ENCODE results near the gene GNG12. TPM values are rescaled to one million over a fixed set of nuclear protein-coding genes. Genes with fewer than 3 reads are reported as not detected.

Gene GNG12
- polyA plus RNA-seq, 1 donor, result 34.5 TPM

- DNase-seq (ENCODE audit: low read depth), result no peak
These were observed 124.7 kb downstream of the GNG12 start for GRCh38 chr1:67708606-67709005.

DNA sequence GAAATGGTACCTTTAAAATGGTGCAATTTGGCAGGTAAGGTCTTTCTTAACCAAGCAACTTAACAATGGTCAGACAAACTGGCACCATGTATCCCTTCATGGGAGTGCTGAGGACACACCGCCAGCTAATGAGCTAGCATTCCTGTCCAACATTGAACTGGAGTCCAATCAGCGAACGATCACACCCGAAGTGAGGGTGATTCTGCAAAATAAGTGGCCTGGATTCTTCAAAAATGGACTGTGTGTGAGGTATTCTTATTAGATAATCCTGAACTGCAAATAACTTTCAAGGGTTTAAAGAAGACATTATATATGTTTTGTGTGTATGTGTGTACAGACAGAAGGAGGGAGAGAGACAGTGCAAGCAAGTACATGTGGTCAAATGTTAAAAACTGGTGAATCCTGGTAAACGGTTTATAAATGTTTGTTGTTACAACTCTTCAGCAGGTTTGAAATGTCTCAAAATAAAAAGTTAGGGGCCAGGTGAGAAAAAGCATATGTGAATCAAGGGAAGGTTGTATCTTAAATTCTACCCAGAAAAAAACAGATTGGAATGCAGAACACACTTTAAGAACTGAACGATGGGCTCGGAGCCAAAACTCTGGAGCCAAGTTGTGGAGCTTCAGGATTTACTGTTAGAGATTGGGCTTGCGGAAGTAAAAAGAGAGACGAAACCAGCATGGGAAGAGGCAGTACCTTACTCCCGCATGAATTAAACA is 127.4 kb downstream of the GNG12 start:
- DNase-seq (ENCODE audit: low read depth), result no peak

DNA sequence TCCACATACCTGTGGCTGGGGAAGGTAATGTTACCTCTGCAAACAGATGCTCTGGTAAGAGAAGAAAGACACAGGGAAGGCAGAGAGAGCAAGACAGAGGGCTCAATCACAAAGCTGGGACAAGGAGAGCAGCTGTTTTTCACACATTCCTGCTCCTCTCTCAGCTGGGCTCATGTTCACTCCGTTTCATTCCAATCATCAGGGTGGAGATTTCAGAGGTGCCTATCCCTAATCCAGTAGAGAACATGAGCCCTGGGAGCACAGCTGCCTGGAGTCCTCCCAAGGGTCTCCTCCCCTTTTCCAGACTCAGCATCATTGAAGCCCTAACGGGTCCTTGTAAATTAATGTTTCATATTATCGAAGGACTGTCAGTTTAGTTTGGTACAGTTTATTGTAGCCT is 128.9 kb downstream of the GNG12 start:
- no peak for DNase-seq (ENCODE audit: low read depth)

DNA sequence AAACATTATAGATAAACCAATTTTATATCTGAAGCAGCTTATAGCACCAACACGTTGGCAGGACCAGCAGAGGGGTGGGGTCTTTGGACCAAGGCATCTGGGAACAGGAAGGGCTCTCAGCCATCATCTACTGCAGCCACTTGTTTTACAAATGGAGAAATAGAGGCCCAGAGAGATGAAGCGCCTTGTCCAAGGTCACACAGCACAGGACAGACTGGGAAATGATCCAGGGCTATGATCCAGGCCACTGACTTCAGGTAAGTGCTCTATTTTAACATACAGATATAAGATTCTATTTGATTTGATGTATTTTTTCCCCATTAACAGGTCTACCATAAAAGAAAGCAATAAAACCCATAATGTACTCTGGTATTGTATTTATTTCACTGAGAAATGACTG is 131.4 kb downstream of the GNG12 start:
- DNase-seq (ENCODE audit: low read depth), result no peak

GRCh38 chr1:67700692-67701410 is 132.4 kb downstream of the GNG12 start:
- DNase-seq (ENCODE audit: low read depth), result no peak

DNA sequence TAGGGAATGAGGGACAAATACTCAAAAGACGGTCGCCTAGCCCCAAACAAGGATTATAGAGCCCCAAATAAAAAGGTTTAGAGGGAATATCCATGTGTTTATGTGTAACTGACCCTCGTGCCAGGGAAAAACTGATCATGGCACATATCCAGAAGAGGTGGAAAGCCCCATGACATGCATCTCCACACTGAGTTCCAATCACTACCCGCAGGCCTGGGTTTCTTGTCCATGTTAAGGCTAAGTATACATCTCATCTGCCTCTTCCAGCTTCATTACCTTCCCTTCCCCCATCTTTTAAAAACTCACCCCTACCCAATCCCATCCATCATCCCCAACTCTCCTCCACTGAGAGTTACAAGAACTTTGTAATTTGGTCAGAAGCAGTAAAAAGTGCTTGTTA is 133.0 kb downstream of the GNG12 start:
- DNase-seq (ENCODE audit: low read depth), result no peak

GRCh38 chr1:67696708-67697107 is 136.6 kb downstream of the GNG12 start:
- no peak for DNase-seq (ENCODE audit: low read depth)

GRCh38 chr1:67695963-67696362 is 137.3 kb downstream of the GNG12 start:
- no peak for DNase-seq (ENCODE audit: low read depth)

GRCh38 chr1:67691712-67692111 is 141.6 kb downstream of the GNG12 start:
- no peak for DNase-seq (ENCODE audit: low read depth)

DNA sequence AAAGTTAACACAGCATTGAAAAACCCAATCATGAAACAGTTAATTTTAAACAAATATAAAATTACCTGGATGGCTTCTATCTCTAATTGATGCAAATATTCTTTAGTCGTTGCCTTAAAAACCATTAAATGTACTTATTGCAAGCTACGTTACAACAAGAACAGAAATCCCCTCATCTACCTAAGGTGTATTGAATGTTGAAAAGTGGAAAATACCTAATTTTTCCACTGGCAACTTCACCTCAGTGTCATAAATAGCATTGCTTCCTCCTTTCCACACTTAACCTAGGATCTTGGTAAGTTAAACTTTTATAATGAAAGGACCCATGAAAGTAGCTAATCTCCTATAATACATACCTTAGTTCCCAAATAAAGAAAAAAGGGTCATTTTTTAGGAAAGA is 142.9 kb downstream of the GNG12 start:
- DNase-seq (ENCODE audit: low read depth), result no peak

GRCh38 chr1:67690018-67690363 is 143.3 kb downstream of the GNG12 start:
- DNase-seq (ENCODE audit: low read depth), result no peak

DNA sequence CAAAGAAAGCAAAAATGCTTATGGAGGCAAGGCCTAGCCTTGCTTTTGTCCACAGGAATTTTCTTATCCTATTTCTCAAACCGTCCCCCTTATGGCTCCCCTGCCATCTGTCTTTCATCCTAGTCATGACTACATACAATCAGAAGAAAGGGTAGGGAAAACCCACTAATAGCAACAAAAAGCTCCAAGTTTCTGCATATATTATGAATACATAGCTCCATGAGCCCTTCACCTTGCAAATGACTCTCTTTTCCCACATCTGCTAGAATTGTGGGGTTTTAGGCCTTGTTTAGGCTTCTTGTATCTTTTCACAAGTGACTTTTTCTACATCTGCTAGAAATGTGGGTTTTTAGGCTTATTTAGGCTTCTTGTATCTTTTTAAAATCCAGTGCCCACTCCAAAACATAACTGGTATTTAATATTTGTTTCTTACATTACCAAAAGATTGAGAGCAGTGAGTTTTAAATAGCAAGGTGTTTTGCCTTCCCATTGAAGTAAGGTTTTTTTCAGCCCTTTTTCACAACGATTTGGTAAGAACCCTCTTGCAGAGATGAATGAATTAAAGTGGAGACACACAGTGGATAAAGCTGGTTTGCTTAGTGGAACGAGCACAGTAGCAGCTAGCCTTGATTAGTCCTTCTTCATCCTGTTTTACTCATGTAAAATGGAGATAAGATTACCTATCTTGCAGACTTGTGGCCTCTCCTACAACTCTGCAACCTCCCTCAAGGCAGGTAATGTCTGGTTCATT is 143.8 kb downstream of the GNG12 start:
- DNase-seq (ENCODE audit: low read depth), result no peak

GRCh38 chr1:67688526-67689219 is 144.6 kb downstream of the GNG12 start:
- DNase-seq (ENCODE audit: low read depth), result no peak

- no peak for DNase-seq (ENCODE audit: low read depth)
These were observed 145.6 kb downstream of the GNG12 start for GRCh38 chr1:67687649-67688048.

DNA sequence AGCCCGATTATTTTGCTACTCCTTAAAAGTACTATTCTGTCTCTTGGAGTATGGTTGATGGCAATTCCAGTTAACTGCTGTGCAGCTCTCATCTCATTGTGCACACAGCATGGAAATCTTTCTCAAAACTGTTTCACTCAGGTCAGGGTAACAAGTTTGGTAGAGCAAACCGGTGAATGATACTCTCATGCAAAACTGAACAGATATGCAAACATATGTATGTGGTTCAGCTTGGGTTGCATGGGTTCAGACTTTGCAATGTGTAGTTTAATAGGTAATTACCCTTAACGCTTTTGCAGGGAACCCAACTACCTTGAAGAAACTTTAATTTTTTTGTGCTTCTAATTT is 146.1 kb downstream of the GNG12 start:
- DNase-seq (ENCODE audit: low read depth), result no peak

- DNase-seq (ENCODE audit: low read depth), result no peak
These were observed 146.7 kb downstream of the GNG12 start for GRCh38 chr1:67686267-67687197.

DNA sequence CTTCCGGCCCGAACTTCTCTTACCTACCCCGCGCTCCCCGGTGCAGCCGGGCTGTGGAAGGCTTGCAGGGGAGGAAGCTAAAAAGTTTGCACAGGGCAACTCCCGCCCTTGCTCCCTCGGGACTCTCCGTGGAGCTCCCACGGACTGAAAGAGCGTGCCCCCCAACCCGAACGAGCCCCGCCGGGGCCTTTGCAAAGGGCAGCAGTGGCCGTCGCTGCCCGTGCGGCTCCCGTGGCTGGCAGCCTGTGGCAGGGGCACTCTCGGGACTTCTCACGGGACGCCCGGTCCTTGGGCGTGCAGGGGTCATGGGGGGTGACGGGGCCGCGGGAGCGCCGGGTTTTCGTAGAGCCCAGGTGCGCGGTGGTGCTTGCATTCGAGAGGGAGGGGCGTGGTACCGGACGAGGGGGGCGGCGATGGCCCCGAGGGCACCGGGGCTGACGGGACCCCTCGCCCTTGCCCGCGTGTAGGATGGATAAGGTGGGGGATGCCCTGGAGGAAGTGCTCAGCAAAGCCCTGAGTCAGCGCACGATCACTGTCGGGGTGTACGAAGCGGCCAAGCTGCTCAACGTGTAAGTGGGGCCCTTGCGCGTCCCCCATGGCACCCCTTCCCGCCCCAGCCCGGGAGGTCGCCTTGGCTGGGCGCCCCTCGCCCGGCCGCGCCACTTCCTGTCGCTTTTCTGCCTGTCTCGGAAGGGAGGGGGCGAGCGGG is 147.6 kb downstream of the GNG12 start:
- no peak for DNase-seq (ENCODE audit: low read depth)

GRCh38 chr1:67685067-67685557 is 148.2 kb downstream of the GNG12 start, which contains the start of gene GADD45A:
TSS of gene GADD45A (plus strand) at chr1:67685201. CDS start at chr1:67685495, 294 bp downstream.
- peak; percentile 96 for DNase-seq (ENCODE audit: low read depth)

GRCh38 chr1:67684526-67685066 is 148.7 kb downstream of the GNG12 start:
- no peak for DNase-seq (ENCODE audit: low read depth)

Data from forelimb muscle (tissue), 1 donor.